Mesothelial cell of epicardium (in vitro differentiated cells): ENCODE results near the gene RHBDD2. TPM values are rescaled to one million over a fixed set of nuclear protein-coding genes. Genes with fewer than 3 reads are reported as not detected.
"Not testable (repeated sequence)": the region's sequence is repeated elsewhere in the genome, so short reads cannot be mapped to it uniquely, and the experiment has no call there.

Experiments
- DNase-seq, 2 experiments: peaks; one replicate each; pipeline ENCODE4 v3.0.0; 2021; ENCODE audit warnings: low spot score in 2 of 2; ENCODE audit not compliant: unreplicated experiment in 2 of 2
- H3K27ac Mint-ChIP-seq: 2 replicates; pipeline ENCODE4 v1.8.0; 2021; ENCODE audit warnings: mixed read lengths
- H3K27me3 Mint-ChIP-seq: 2 replicates; pipeline ENCODE4 v1.8.0; 2021; ENCODE audit warnings: low read depth, mixed read lengths
- H3K36me3 Mint-ChIP-seq: 2 replicates; pipeline ENCODE4 v1.8.0; 2021; ENCODE audit warnings: mixed read lengths
- H3K4me1 Mint-ChIP-seq: 2 replicates; pipeline ENCODE4 v1.8.0; 2021; ENCODE audit warnings: mixed read lengths
- H3K4me3 Mint-ChIP-seq: 2 replicates; pipeline ENCODE4 v1.8.0; 2021; ENCODE audit warnings: mild to moderate bottlenecking, moderate library complexity, mixed read lengths
- H3K9me3 Mint-ChIP-seq: 2 replicates; pipeline ENCODE4 v1.8.0; 2021; ENCODE audit warnings: mixed read lengths
- CTCF ChIP-seq: fragments of 200-600 bp; sonication (generic); IDR thresholded peaks from one replicate; pipeline ENCODE4 v1.5.0; 2021; ENCODE audit warnings: antibody characterized with exemption; ENCODE audit not compliant: unreplicated experiment
- total RNA-seq: library from RNA; stranded (reverse); gene quantifications from 3 replicates; pipeline ENCODE4 v1.2.1, GENCODE V29; 2021

RHBDD2 gene
- total RNA-seq, 1 donor from 2014 or later, result 52.5 TPM

DNA sequence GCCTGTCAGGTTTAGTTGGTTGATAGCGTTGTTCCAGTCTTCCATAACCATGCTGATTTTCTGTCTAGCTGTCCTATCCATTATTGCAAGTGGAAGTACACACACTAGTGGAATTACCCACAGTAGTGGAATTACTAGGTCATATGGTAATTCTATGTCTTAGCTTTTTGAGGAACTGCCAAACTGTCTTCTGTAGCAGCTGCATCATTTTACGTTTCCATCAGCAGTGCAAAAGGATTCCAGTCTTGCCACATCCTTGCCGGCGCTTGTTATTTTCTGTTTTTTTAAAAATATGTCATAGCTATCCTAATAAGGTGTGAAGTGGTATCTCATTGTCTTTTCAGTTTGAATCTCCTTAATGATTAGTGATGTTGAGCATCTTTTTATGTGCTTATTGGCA is 17.2 kb upstream of the RHBDD2 start:
- Mint-ChIP-seq H3K27ac (no peak overlapping the region), H3K4me3 (no peak overlapping the region), H3K27me3 (no peaks in the 10 kb centered on the region), H3K4me1 (no peaks in the 10 kb centered on the region), H3K36me3 (no peaks in the 10 kb centered on the region), H3K9me3 (no peaks in the 10 kb centered on the region)
- DNase-seq, result no peak
- no peak for TF ChIP-seq CTCF

- H3K9me3 Mint-ChIP-seq, H3K27me3 Mint-ChIP-seq, H3K27ac Mint-ChIP-seq, H3K4me1 Mint-ChIP-seq, H3K36me3 Mint-ChIP-seq, DNase-seq, H3K4me3 Mint-ChIP-seq: not testable (repeated sequence)
Observed at GRCh38 chr7:75864251-75864650, 14.6 kb upstream of the RHBDD2 start.

- Mint-ChIP-seq H3K27me3 (no peaks in the 10 kb centered on the region), H3K4me1 (peaks cover 3% of the 10 kb centered on the region), H3K27ac (no peak overlapping the region), H3K36me3 (no peaks in the 10 kb centered on the region), H3K9me3 (no peaks in the 10 kb centered on the region), H3K4me3 (no peak overlapping the region)
- DNase-seq, result no peak
- TF ChIP-seq CTCF, result no peak
Observed at GRCh38 chr7:75866114-75866488, 12.7 kb upstream of the RHBDD2 start.

DNA sequence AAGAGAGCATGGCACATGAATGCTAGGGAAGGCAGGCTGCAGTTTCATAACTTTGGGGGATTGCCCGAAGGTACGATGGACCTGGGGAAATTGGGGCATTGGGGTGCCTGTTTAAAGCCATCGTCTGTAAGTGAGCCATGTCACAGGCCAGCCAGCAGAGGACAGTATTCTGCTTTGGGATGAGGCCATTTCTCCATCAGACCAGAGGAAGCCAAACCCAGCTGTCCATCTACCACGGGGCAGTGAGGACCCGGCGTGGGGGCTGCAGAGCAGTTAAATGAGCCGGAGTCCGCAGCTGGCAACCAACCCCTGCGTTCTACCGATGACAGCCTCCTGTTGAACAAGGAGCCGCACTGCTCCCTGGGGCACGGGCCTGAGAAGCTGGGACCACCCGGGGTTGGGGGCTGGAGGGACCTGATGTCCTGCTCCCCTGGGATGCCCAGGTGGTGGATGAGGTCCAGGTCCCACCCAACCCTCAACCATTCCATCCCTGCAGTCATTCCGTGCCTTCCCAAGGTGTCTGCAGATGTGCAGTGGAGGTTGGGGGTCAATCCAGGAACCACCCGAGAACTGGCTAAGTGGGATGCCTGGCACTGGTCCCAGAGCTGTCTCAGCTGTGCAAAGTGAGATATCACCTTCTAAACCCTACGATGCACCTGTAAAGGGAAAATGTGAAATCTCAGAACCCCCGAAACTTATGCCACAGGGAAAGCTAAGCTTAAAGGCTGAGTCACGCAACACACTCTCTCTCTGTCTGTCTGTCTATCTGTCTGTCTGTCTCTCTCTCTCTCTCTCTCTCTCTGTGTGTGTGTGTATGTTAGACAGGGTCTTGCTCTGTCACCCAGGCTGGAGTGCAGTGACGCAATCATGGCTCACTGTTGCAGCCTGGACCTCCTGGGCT is 12.1 kb upstream of the RHBDD2 start:
- peaks cover 3% of the 10 kb centered on the region for H3K4me1 Mint-ChIP-seq
- no peak for DNase-seq
- H3K4me3 Mint-ChIP-seq, result no peak overlapping the region
- TF ChIP-seq CTCF, result peak; percentile 56
- no peaks in the 10 kb centered on the region for H3K36me3 Mint-ChIP-seq
- no peak overlapping the region for H3K27ac Mint-ChIP-seq
- H3K9me3 Mint-ChIP-seq, result no peaks in the 10 kb centered on the region
- H3K27me3 Mint-ChIP-seq, result no peaks in the 10 kb centered on the region

- Mint-ChIP-seq H3K4me1 (peaks cover 6% of the 10 kb centered on the region), H3K9me3 (no peaks in the 10 kb centered on the region), H3K27ac (no peak overlapping the region), H3K27me3 (no peaks in the 10 kb centered on the region), H3K36me3 (no peaks in the 10 kb centered on the region), H3K4me3 (no peak overlapping the region)
- no peak for DNase-seq
- TF ChIP-seq CTCF, result no peak
Observed at GRCh38 chr7:75867390-75867717, 11.5 kb upstream of the RHBDD2 start.

GRCh38 chr7:75868153-75868552 is 10.7 kb upstream of the RHBDD2 start:
- DNase-seq, result no peak
- no peaks in the 10 kb centered on the region for H3K36me3 Mint-ChIP-seq
- no peaks in the 10 kb centered on the region for H3K27me3 Mint-ChIP-seq
- H3K27ac Mint-ChIP-seq, result no peak overlapping the region
- no peak overlapping the region for H3K4me3 Mint-ChIP-seq
- peaks cover 7% of the 10 kb centered on the region for H3K4me1 Mint-ChIP-seq
- TF ChIP-seq CTCF, result no peak
- H3K9me3 Mint-ChIP-seq, result no peaks in the 10 kb centered on the region
